Ishikawa (cell line): ENCODE data around the gene FOXO3.

ENCODE experiments used
- CEBPB ChIP-seq: IDR thresholded peaks from 2 replicates; pipeline ENCODE4 v1.6.1; 2012
- EP300 ChIP-seq: IDR thresholded peaks from 2 replicates; pipeline ENCODE4 v1.6.1; 2012; ENCODE audit warnings: borderline replicate concordance
- RAD21 ChIP-seq: IDR thresholded peaks from 2 replicates; pipeline ENCODE4 v1.6.1; 2012; ENCODE audit warnings: low read depth
- TAF1 ChIP-seq: IDR thresholded peaks from 2 replicates; pipeline ENCODE4 v1.6.1; 2012; ENCODE audit warnings: low read depth, mild to moderate bottlenecking
- TCF12 ChIP-seq: IDR thresholded peaks from 2 replicates; pipeline ENCODE4 v1.6.1; 2012; ENCODE audit warnings: low read depth
- TEAD4 ChIP-seq: IDR thresholded peaks from 2 replicates; pipeline ENCODE4 v1.6.1; 2012
- TF ChIP-seq, protein P1 (sequence below): IDR thresholded peaks from 2 replicates; pipeline ENCODE4 v1.6.1; 2012; ENCODE audit warnings: low read depth, mild to moderate bottlenecking
- TF ChIP-seq, protein P2 (sequence below): IDR thresholded peaks from 2 replicates; pipeline ENCODE4 v1.6.1; 2012
- TF ChIP-seq, protein P3 (sequence below): IDR thresholded peaks from 2 replicates; pipeline ENCODE4 v1.6.1; 2012

DNA sequence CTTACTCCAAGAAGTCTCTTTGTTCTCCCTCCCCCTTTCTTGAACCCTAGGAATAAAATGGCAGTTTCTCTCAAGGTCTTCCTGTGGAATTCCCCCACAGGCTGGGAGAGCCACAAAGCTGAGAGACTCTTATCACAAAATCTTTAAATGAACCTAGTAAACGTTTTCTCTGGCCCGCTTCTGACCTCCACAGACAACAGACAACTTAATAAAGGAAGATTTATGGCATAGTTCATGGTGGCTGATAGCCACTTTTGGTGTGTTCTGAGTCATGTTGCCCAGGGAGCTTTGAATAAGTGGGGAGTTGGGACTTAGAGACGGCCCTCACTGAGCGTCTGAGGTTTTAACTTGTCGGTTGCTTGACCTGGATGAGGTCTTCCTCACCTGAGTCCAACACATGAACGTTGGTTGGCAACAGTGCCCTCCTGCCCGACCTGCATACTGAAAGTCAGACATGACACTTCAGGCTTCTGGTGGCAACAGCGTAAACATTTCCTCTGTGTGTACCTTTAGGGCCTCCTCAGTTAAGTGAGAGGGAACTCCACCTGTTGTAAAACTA lies 124.1 kb downstream of the FOXO3 start:
- TF ChIP-seq EP300 (no peak), CEBPB (no peak), TAF1 (no peak), RAD21 (no peak), TEAD4 (no peak), TCF12 (no peak)
- TF ChIP-seq, protein P1, sequence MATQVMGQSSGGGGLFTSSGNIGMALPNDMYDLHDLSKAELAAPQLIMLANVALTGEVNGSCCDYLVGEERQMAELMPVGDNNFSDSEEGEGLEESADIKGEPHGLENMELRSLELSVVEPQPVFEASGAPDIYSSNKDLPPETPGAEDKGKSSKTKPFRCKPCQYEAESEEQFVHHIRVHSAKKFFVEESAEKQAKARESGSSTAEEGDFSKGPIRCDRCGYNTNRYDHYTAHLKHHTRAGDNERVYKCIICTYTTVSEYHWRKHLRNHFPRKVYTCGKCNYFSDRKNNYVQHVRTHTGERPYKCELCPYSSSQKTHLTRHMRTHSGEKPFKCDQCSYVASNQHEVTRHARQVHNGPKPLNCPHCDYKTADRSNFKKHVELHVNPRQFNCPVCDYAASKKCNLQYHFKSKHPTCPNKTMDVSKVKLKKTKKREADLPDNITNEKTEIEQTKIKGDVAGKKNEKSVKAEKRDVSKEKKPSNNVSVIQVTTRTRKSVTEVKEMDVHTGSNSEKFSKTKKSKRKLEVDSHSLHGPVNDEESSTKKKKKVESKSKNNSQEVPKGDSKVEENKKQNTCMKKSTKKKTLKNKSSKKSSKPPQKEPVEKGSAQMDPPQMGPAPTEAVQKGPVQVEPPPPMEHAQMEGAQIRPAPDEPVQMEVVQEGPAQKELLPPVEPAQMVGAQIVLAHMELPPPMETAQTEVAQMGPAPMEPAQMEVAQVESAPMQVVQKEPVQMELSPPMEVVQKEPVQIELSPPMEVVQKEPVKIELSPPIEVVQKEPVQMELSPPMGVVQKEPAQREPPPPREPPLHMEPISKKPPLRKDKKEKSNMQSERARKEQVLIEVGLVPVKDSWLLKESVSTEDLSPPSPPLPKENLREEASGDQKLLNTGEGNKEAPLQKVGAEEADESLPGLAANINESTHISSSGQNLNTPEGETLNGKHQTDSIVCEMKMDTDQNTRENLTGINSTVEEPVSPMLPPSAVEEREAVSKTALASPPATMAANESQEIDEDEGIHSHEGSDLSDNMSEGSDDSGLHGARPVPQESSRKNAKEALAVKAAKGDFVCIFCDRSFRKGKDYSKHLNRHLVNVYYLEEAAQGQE: no peak
- TF ChIP-seq, protein P2, sequence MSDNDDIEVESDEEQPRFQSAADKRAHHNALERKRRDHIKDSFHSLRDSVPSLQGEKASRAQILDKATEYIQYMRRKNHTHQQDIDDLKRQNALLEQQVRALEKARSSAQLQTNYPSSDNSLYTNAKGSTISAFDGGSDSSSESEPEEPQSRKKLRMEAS: no peak
- TF ChIP-seq, protein P3, sequence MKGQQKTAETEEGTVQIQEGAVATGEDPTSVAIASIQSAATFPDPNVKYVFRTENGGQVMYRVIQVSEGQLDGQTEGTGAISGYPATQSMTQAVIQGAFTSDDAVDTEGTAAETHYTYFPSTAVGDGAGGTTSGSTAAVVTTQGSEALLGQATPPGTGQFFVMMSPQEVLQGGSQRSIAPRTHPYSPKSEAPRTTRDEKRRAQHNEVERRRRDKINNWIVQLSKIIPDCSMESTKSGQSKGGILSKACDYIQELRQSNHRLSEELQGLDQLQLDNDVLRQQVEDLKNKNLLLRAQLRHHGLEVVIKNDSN: no peak
